Hepatocyte (in vitro differentiated cells): ENCODE data around the gene ANKRD13B. TPM values are rescaled to one million over a fixed set of nuclear protein-coding genes. Genes with fewer than 3 reads are reported as not detected.

Source experiments
- DNase-seq: peaks from one replicate; pipeline ENCODE4 v3.0.0-alpha.2; 2016; ENCODE audit warnings: low spot score
- H2AFZ ChIP-seq: fragments of 200-600 bp; sonication (generic); 2 replicates; pipeline ENCODE4 v1.6.0; 2016; ENCODE audit warnings: antibody characterized with exemption, mild to moderate bottlenecking
- H3K27ac ChIP-seq: fragments of 200-600 bp; sonication (generic); 2 replicates; pipeline ENCODE4 v1.5.1; 2016; ENCODE audit warnings: mild to moderate bottlenecking
- H3K27me3 ChIP-seq: fragments of 200-600 bp; sonication (generic); 2 replicates; pipeline ENCODE4 v1.6.1; 2016
- H3K36me3 ChIP-seq: fragments of 200-600 bp; sonication (generic); replicated peaks from 2 replicates; pipeline ENCODE4 v1.5.1; 2016; ENCODE audit warnings: low read depth; ENCODE audit not compliant: insufficient read depth
- H3K4me1 ChIP-seq: fragments of 200-600 bp; sonication (generic); 2 replicates; pipeline ENCODE4 v1.5.1; 2016; ENCODE audit warnings: mild to moderate bottlenecking, moderate library complexity; ENCODE audit not compliant: insufficient read depth
- H3K4me2 ChIP-seq: fragments of 200-600 bp; sonication (generic); 2 replicates; pipeline ENCODE4 v1.6.0; 2016
- H3K4me3 ChIP-seq: fragments of 200-600 bp; sonication (generic); 2 replicates; pipeline ENCODE4 v1.5.1; 2016; ENCODE audit warnings: mild to moderate bottlenecking
- H3K79me2 ChIP-seq: fragments of 200-600 bp; sonication (generic); 2 replicates; pipeline ENCODE4 v1.6.0; 2017; ENCODE audit warnings: mild to moderate bottlenecking
- H3K9me2 ChIP-seq: fragments of 200-600 bp; sonication (generic); replicated peaks from 2 replicates; pipeline ENCODE4 v1.6.0; 2017; ENCODE audit warnings: mild to moderate bottlenecking; ENCODE audit not compliant: insufficient read depth
- H3K9me3 ChIP-seq: fragments of 200-600 bp; sonication (generic); 2 replicates; pipeline ENCODE4 v1.5.1; 2016; ENCODE audit warnings: low read depth, mild to moderate bottlenecking
- H4K20me1 ChIP-seq: fragments of 200-600 bp; sonication (generic); 2 replicates; pipeline ENCODE4 v1.6.0; 2016; ENCODE audit warnings: mild to moderate bottlenecking; ENCODE audit not compliant: insufficient read depth, poor library complexity, severe bottlenecking
- CTCF ChIP-seq: fragments of 200-600 bp; sonication (generic); IDR thresholded peaks from 2 replicates; pipeline ENCODE4 v1.5.1; 2016; ENCODE audit warnings: antibody characterized with exemption, mild to moderate bottlenecking; ENCODE audit not compliant: poor library complexity
- EZH2 ChIP-seq: fragments of 200-600 bp; sonication (generic); IDR thresholded peaks from 2 replicates; pipeline ENCODE4 v1.6.1; 2016; ENCODE audit warnings: antibody characterized with exemption, mild to moderate bottlenecking, borderline replicate concordance
- EZH2phosphoT487 ChIP-seq: fragments of 200-600 bp; sonication (generic); IDR thresholded peaks from one replicate; pipeline ENCODE4 v1.6.1; 2018; ENCODE audit warnings: antibody characterized with exemption, mild to moderate bottlenecking, low read depth, moderate library complexity; ENCODE audit not compliant: unreplicated experiment, severe bottlenecking
- WGBS: methylation state at CpG from one replicate; pipeline ENCODE4 v1.1.6; 2016; ENCODE audit warnings: low lambda C conversion rate; ENCODE audit errors: missing lambda C conversion rate; 5-methylcytosine and 5-hydroxymethylcytosine counted together
- polyA plus RNA-seq: library from polyadenylated mRNA; unstranded; fragments of >200 nt; fragmentation: Nextera tagmentation; extraction: Ambion mirVana; gene quantifications from 2 replicates; pipeline ENCODE4 v1.2.1, GENCODE V29; 2016
- total RNA-seq: library from RNA; depleted of rRNA; stranded (reverse); fragments of >200 nt; gene quantifications from 2 replicates; pipeline ENCODE4 v1.2.3, GENCODE V29; 2014

Gene ANKRD13B
- total and polyA plus RNA-seq, 2 experiments from 2014 or later = 5.1 to 7.2 TPM

DNA sequence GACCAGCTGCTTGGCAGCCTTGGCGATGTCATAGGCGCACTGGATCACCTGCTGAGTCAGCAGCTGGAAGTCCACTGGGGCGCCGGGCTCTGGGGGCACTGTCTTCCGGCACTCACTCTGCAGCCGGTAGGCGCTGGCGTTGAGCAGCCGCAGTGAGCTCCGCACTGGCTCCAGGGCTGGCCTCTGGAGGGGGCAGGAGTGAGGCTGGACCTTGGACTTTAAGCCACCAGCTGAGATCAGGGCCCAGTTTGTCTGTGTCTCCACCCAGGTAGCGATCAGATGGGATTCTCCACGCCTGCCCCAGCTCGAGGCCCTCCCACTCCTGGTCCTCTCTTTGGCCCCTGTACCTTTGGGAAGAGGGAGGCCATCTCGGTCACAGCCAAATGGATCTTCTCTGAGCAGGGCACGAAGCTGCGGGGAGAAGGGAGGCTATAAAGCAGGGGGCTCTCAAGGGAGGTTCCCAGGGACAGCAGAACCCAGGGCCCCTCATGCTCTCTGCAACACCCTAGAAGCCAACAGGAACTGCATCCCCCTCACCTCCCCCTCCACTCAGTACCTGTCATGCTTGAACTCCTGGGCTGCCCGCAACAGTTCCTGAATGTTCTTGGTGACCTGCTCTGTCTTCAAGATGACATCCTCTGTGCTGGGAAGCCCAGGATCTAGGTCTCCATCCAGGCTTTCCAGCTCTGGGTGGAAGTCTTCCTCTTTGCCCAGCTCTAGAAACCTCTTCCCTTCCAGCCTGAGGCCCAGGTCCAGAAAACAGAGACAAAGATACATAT is 18.0 kb upstream of the ANKRD13B start:
- Histone ChIP-seq H3K9me3 (no peaks in the 10 kb centered on the region), H3K79me2 (peaks cover 17% of the 10 kb centered on the region), H3K9me2 (no peaks in the 10 kb centered on the region), H3K4me1 (peaks cover 19% of the 10 kb centered on the region), H3K4me2 (peak overlapping the region; percentile 40), H3K36me3 (no peaks in the 10 kb centered on the region), H4K20me1 (no peaks in the 10 kb centered on the region), H3K27me3 (no peaks in the 10 kb centered on the region), H2AFZ (no peak overlapping the region), H3K4me3 (no peak overlapping the region), H3K27ac (peak overlapping the region; percentile 91)
- DNase-seq = peak; percentile 91
- TF ChIP-seq EZH2 = no peak
- TF ChIP-seq EZH2phosphoT487 = no peak
- TF ChIP-seq CTCF = no peak
- WGBS = 67% methylated on average over 17 of the region's 17 CpGs

DNA sequence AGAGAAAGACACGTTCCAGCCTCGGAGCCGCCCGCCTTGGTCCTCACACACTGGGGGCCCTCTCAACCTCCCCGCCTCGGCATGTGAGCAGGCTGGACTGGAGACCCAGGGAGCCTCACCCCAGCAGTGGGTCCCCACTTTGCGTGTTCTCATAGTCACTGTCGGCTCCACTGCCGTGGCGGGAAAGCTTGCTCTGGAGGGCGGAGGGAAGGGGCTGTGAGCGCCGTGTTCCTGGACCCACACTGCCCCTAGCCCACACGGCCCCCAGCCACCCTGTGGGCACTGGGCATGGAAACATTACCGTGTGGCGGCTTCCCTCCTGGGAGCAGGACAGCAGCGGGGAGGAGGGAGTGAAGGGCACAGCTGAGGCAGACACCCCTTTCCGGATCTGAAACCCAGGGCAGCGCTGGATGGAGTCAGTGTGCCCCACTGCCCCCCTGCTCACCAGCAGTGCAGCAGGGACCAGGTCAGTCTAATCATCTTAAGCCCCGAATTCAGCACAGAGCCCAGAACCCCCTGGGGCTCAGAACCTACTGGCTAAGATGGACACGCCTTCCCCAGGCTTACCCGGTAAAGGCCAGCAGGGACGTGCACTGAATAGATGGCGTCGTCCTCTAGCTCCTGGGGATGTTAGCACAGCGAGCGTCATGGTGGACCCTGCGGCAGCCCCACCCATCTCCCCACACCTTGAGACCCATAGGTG is 17.3 kb upstream of the ANKRD13B start:
- Histone ChIP-seq H3K9me2 (no peaks in the 10 kb centered on the region), H2AFZ (no peak overlapping the region), H3K9me3 (no peaks in the 10 kb centered on the region), H3K27me3 (no peaks in the 10 kb centered on the region), H3K27ac (peak overlapping the region; percentile 87), H3K4me3 (no peak overlapping the region), H3K79me2 (peaks cover 10% of the 10 kb centered on the region), H3K4me2 (no peak overlapping the region), H3K4me1 (peaks cover 19% of the 10 kb centered on the region), H3K36me3 (no peaks in the 10 kb centered on the region), H4K20me1 (no peaks in the 10 kb centered on the region)
- WGBS = 95% methylated on average over 28 of the region's 28 CpGs
- DNase-seq = no peak
- TF ChIP-seq CTCF (no peak), EZH2 (no peak), EZH2phosphoT487 (no peak)

DNA sequence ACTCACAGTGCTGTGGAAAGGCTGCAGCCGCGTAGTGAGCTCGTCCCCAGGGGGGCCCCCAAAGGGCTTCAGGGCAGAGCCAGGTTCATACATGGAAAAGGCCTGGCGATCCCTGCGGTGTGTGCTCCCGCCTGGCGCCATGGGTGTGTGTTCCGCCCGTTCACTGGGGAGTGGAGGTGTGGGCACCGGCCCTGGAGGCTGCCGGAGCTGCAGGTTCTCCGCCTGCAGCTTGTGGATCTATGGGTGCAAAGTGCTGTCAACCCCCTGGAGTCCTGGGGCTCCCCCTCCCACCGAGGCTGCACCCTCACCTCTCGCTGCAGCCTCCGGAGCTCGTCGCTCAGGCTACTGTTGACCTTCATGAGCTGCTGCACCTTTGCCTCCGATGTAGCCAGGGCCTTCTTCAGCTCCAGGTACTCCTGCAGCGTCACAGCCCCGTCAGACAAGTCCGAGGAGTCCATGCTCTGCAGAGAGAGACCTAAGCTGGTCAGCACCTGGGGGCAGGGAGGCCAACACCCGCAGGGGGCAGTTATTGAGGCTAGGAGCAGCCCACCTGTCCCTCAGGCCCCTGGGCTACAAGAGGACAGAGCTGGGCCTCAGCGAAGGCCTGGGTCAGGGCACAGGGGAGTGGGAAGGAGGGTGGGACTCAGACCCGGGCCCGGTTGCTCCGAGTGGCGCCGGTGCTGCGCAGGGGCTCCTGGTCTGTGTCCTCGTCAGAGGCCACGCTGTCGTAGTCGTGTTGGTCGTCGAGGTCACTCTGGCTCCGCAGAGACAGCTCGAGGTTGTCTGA is 16.5 kb upstream of the ANKRD13B start:
- no peak for DNase-seq
- H3K4me1 ChIP-seq = peaks cover 19% of the 10 kb centered on the region
- no peak overlapping the region for H2AFZ ChIP-seq
- H3K9me2 ChIP-seq = no peaks in the 10 kb centered on the region
- no peaks in the 10 kb centered on the region for H3K27me3 ChIP-seq
- H3K9me3 ChIP-seq = no peaks in the 10 kb centered on the region
- H4K20me1 ChIP-seq = no peaks in the 10 kb centered on the region
- no peak overlapping the region for H3K4me3 ChIP-seq
- no peaks in the 10 kb centered on the region for H3K36me3 ChIP-seq
- no peak overlapping the region for H3K27ac ChIP-seq
- no peak for TF ChIP-seq EZH2phosphoT487
- TF ChIP-seq EZH2 = no peak
- TF ChIP-seq CTCF = no peak
- no peak overlapping the region for H3K4me2 ChIP-seq
- peaks cover 4% of the 10 kb centered on the region for H3K79me2 ChIP-seq
- WGBS = 95% methylated on average over 37 of the region's 37 CpGs
